ENCODE measurements around the gene MTA1. TPM values are rescaled to one million over a fixed set of nuclear protein-coding genes. Genes with fewer than 3 reads are reported as not detected.

Gene MTA1
- total and polyA plus RNA-seq, 2 of the 8 experiments (the other 6 are each of a cell fraction or from before 2014, with no cell fraction given): 73.9 to 221 TPM

DNA sequence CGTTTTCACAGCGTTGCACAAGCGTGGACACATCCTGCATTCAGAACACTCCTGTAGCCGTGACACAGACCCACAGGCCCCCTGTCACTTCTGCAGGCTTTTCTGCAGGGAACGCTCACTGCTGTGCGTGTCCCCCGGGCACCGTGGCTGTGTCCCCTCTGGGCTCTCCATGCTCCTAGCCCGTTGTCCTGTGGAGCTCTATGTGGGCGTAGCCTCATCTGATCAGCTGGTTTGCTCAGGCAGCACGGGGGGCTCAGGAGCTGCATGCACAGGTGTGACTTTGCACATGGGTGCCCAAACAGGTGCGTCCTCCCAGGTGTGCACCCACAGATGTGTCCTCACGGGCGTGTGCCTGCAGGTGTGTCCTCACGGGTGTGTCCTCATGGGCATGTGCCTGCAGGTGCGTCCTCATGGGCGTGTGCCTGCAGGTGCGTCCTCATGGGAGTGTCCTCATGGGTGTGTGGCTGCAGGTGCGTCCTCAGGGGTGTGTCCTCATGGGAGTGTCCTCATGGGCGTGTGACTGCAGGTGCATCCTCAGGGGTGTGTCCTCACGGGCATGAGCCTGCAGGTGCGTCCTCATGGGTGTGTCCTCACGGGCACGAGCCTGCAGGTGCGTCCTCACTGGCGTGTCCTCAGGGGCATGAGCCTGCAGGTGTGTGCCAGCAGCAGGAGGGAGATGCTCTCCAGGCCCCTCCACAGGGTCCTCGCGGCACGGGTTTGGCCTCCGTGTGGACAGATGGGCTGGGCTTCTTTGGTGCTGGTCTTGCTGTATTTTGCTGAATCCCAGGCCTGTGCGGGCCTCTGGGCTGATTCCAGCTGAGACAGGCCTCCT is 17.5 kb downstream of the MTA1 start (continued):
- TF ChIP-seq NANOG (IDR thresholded peaks at IDR 0.05; ENCODE audit: insufficient read depth, low read depth, low read length, poor library complexity, severe bottlenecking) (no peak), CHD2 (IDR thresholded peaks at IDR 0.05; ENCODE audit: low read length) (no peak), CREB1 (IDR thresholded peaks at IDR 0.05) (no peak), POU5F1 (IDR thresholded peaks at IDR 0.05; ENCODE audit: low read depth, low read length) (no peak)

All from H1 (cell line).